Aorta (tissue), 5 donors: ENCODE results near the gene PRLH. TPM values are rescaled to one million over a fixed set of nuclear protein-coding genes. Genes with fewer than 3 reads are reported as not detected.
A peak's percentile ranks its signal among the peaks of the same experiment; 100 is the strongest.

Experiments
- ATAC-seq: fragments of 200-7000 bp; cut with Tn5 transposase; one replicate; pipeline ENCODE4 v1.9.1; 2022; ENCODE audit warnings: moderate library complexity; ENCODE audit not compliant: low FRiP score
- DNase-seq, 2 donors: peaks; one replicate each; pipeline ENCODE4 v3.0.0-alpha.2; 2020
- H3K27ac ChIP-seq, 2 donors: one replicate each; pipeline ENCODE4 v1.5.1; 2013; ENCODE audit warnings: low read length in 2 of 2, mild to moderate bottlenecking in 2 of 2, moderate library complexity in 2 of 2, control low read depth in 1 of 2, inconsistent platforms in 1 of 2, low read depth in 1 of 2
- H3K27me3 ChIP-seq, 2 donors: one replicate each; pipeline ENCODE4 v1.6.1; 2013; ENCODE audit warnings: control low read depth in 1 of 2, low read length in 1 of 2, mild to moderate bottlenecking in 1 of 2, moderate library complexity in 1 of 2; ENCODE audit not compliant: insufficient read depth in 2 of 2, control insufficient read depth in 1 of 2
- H3K36me3 ChIP-seq, 2 donors: one replicate each; pipeline ENCODE4 v1.6.1; 2013; ENCODE audit warnings: control low read depth in 1 of 2, low read length in 1 of 2, mild to moderate bottlenecking in 1 of 2; ENCODE audit not compliant: insufficient read depth in 2 of 2, control insufficient read depth in 1 of 2
- H3K4me1 ChIP-seq, 2 donors: one replicate each; pipeline ENCODE4 v1.6.1; 2013; ENCODE audit warnings: low read length in 2 of 2, control low read depth in 1 of 2, mild to moderate bottlenecking in 1 of 2, moderate library complexity in 1 of 2; ENCODE audit not compliant: insufficient read depth in 2 of 2, control insufficient read depth in 1 of 2
- H3K4me3 ChIP-seq, 2 donors: one replicate each; pipeline ENCODE4 v1.5.1; 2013; ENCODE audit warnings: low read length in 2 of 2, control low read depth in 1 of 2, mild to moderate bottlenecking in 1 of 2
- H3K9me3 ChIP-seq: one replicate; pipeline ENCODE4 v1.6.1; 2013; ENCODE audit warnings: mild to moderate bottlenecking, low read length; ENCODE audit not compliant: control insufficient read depth
- WGBS, 2 donors: extraction: QIAGEN DNeasy Blood & Tissue Kit; methylation state at CpG; one replicate each; pipeline ENCODE4 v1.1.7; 2013; 5-methylcytosine and 5-hydroxymethylcytosine counted together
- intact Hi-C, 2 donors: fragments of 100-400 bp; cut with DNase I; formaldehyde crosslinking; loops; one replicate each; pipeline versions ENCODE4 v1.14.2 to v1.15.0; 2022
- polyA plus RNA-seq, 2 donors: library from polyadenylated mRNA; stranded (reverse); fragments of 200-250 nt; gene quantifications; one replicate each; pipeline ENCODE4 v1.2.3, GENCODE V29; 2013
- total RNA-seq, 2 donors: library from RNA; stranded (reverse); fragmentation: NEBNext Ultra II Directional; extraction: Animal tissue kit (Norgen Biotek cat#: 25700); gene quantifications; one replicate each; pipeline ENCODE4 v1.2.1, GENCODE V29; 2021
- donor health status: healthy with polysubstance abuse.
- donor health status: Bipolar disorder and iron deficiency.
- donor health status: DM: no; HTN: no; CAD: no.
- donor health status: DM: no; HTN: no; CAD: no.
- donor health status: DM: yes; HTN: yes; CAD: no.

The PRLH gene
- total and polyA plus RNA-seq, 4 donors: not detected

- intact Hi-C loops: no loop called here
- DNase-seq (no peak), ATAC-seq (no peak)
- no peak overlapping the region for H3K27ac ChIP-seq
- H3K4me1 ChIP-seq: no peaks in the 10 kb centered on the region
- no peaks in the 10 kb centered on the region for H3K36me3 ChIP-seq
- 71% methylated on average over 8 of the region's 8 CpGs for WGBS, 2 donors
- H3K27me3 ChIP-seq: no peaks in the 10 kb centered on the region
- H3K9me3 ChIP-seq: no peaks in the 10 kb centered on the region
- no peak overlapping the region for H3K4me3 ChIP-seq
Observed at GRCh38 chr2:237546040-237546875, 20.1 kb upstream of the PRLH start.

- Histone ChIP-seq H3K4me1 (no peaks in the 10 kb centered on the region), H3K27me3 (no peaks in the 10 kb centered on the region), H3K4me3 (no peak overlapping the region), H3K27ac (no peak overlapping the region), H3K36me3 (no peaks in the 10 kb centered on the region), H3K9me3 (no peaks in the 10 kb centered on the region)
- ATAC-seq: no peak
- DNase-seq: no peak
- intact Hi-C loops: no loop called here
- WGBS, 2 donors: 75 to 82% methylated on average over 13 of the region's 13 CpGs
Observed at GRCh38 chr2:237546876-237547395, 19.4 kb upstream of the PRLH start.

GRCh38 chr2:237547841-237548416 is 18.4 kb upstream of the PRLH start:
- 53 to 58% methylated on average over 11 of the region's 11 CpGs for WGBS, 2 donors
- Histone ChIP-seq H3K27ac (no peak overlapping the region), H3K4me3 (no peak overlapping the region), H3K4me1 (no peaks in the 10 kb centered on the region), H3K9me3 (no peaks in the 10 kb centered on the region), H3K27me3 (no peaks in the 10 kb centered on the region), H3K36me3 (no peaks in the 10 kb centered on the region)
- intact Hi-C loops: no loop called here
- DNase-seq (no peak), ATAC-seq (no peak)

GRCh38 chr2:237549216-237549615 is 17.2 kb upstream of the PRLH start:
- Histone ChIP-seq H3K4me3 (no peak overlapping the region), H3K27me3 (no peaks in the 10 kb centered on the region), H3K27ac (no peak overlapping the region), H3K9me3 (no peaks in the 10 kb centered on the region), H3K4me1 (no peaks in the 10 kb centered on the region), H3K36me3 (no peaks in the 10 kb centered on the region)
- intact Hi-C loops: no loop called here
- ATAC-seq (no peak), DNase-seq (no peak)
- WGBS, 2 donors: 85 to 88% methylated on average over 8 of the region's 8 CpGs

GRCh38 chr2:237549643-237550415 is 16.5 kb upstream of the PRLH start:
- H3K36me3 ChIP-seq: no peaks in the 10 kb centered on the region
- no peak overlapping the region for H3K4me3 ChIP-seq
- 83 to 87% methylated on average over 17 of the region's 17 CpGs for WGBS, 2 donors
- DNase-seq (no peak), ATAC-seq (no peak)
- no peaks in the 10 kb centered on the region for H3K4me1 ChIP-seq
- no peaks in the 10 kb centered on the region for H3K27me3 ChIP-seq
- no peaks in the 10 kb centered on the region for H3K9me3 ChIP-seq
- intact Hi-C loops: no loop called here
- H3K27ac ChIP-seq: no peak overlapping the region

GRCh38 chr2:237551071-237551574 is 15.3 kb upstream of the PRLH start:
- 90 to 93% methylated on average over 16 of the region's 16 CpGs for WGBS, 2 donors
- no peak overlapping the region for H3K4me3 ChIP-seq
- intact Hi-C loops: no loop called here
- H3K9me3 ChIP-seq: peaks cover 2% of the 10 kb centered on the region
- H3K36me3 ChIP-seq: no peaks in the 10 kb centered on the region
- DNase-seq: no peak
- H3K27me3 ChIP-seq: no peaks in the 10 kb centered on the region
- no peak for ATAC-seq
- no peaks in the 10 kb centered on the region for H3K4me1 ChIP-seq
- no peak overlapping the region for H3K27ac ChIP-seq

GRCh38 chr2:237552908-237553307 is 13.5 kb upstream of the PRLH start:
- H3K27me3 ChIP-seq: no peaks in the 10 kb centered on the region
- no peaks in the 10 kb centered on the region for H3K36me3 ChIP-seq
- H3K4me1 ChIP-seq: no peaks in the 10 kb centered on the region
- intact Hi-C loops: no loop called here
- peak in 1 of 2 donors; percentile 16 for DNase-seq
- H3K9me3 ChIP-seq: peaks cover 8% of the 10 kb centered on the region
- WGBS, 2 donors: 91% methylated on average over 6 of the region's 6 CpGs
- H3K4me3 ChIP-seq: no peak overlapping the region
- no peak for ATAC-seq
- no peak overlapping the region for H3K27ac ChIP-seq

- Histone ChIP-seq H3K27me3 (no peaks in the 10 kb centered on the region), H3K36me3 (no peaks in the 10 kb centered on the region), H3K27ac (no peak overlapping the region), H3K4me1 (no peaks in the 10 kb centered on the region), H3K4me3 (no peak overlapping the region), H3K9me3 (peaks cover 8% of the 10 kb centered on the region)
- DNase-seq (peak in 1 of 2 donors; percentile 16), ATAC-seq (no peak)
- intact Hi-C loops: no loop called here
- 90% methylated on average over 7 of the region's 7 CpGs for WGBS, 2 donors
Observed at GRCh38 chr2:237553948-237554347, 12.4 kb upstream of the PRLH start.
